SK-N-SH (cell line): ENCODE results near the gene SORL1. TPM values are rescaled to one million over a fixed set of nuclear protein-coding genes. Genes with fewer than 3 reads are reported as not detected.

ENCODE experiments used
- CTCF ChIA-PET: fragments of 300-600, 350-600 bp; formaldehyde crosslinking; extraction: SDS; loops from one replicate; lab custom pipeline; 2021; lab: Yijun Ruan, JAX
- POLR2A ChIA-PET: fragments of 350-600 bp; sonication (Branson Sonifier 250); formaldehyde crosslinking; extraction: SDS; loops from one replicate; lab custom pipeline; 2020; ENCODE audit warnings: antibody characterized with exemption, inconsistent platforms; lab: Yijun Ruan, JAX
- DNase-seq: peaks from one replicate; pipeline ENCODE4 v3.0.0; 2012
- H2AFZ ChIP-seq: fragments of 200-600 bp; sonication (generic); 2 replicates; pipeline ENCODE4 v1.8.1; 2016; ENCODE audit warnings: antibody characterized with exemption, mild to moderate bottlenecking, low read depth
- H3F3A ChIP-seq: fragments of 200-600 bp; sonication (generic); replicated peaks from 2 replicates; pipeline ENCODE3; 2016; ENCODE audit warnings: antibody characterized with exemption, mild to moderate bottlenecking; ENCODE audit not compliant: insufficient read depth
- H3K27ac ChIP-seq, 2 experiments: fragments of 200-500 bp in 1 of 2; fragments of 200-600 bp in 1 of 2; sonication (Bioruptor generic) in 1 of 2; sonication (generic), shearing (Covaris generic) in 1 of 2; 2 replicates each; pipeline versions ENCODE4 v1.5.1 to v1.6.1; 2014 to 2016; ENCODE audit warnings: low read depth in 2 of 2, inconsistent platforms in 1 of 2, low read length in 1 of 2, mild to moderate bottlenecking in 1 of 2, mixed read lengths in 1 of 2
- H3K27me3 ChIP-seq: fragments of 200-600 bp; sonication (generic), shearing (Covaris generic); 2 replicates; pipeline ENCODE4 v1.6.1; 2016; ENCODE audit warnings: mixed run types; ENCODE audit not compliant: insufficient read depth
- H3K36me3 ChIP-seq, 2 experiments: fragments of 200-500 bp in 1 of 2; fragments of 200-600 bp in 1 of 2; sonication (Bioruptor generic) in 1 of 2; sonication (generic) in 1 of 2; replicated peaks in 1 of 2; 2 replicates each; pipeline versions ENCODE3 to v1.5.1; 2014 to 2016; ENCODE audit warnings: low read length in 1 of 2, mild to moderate bottlenecking in 1 of 2; ENCODE audit not compliant: insufficient read depth in 2 of 2, control insufficient read depth in 1 of 2
- H3K4me1 ChIP-seq, 2 experiments: fragments of 200-500 bp in 1 of 2; fragments of 200-600 bp in 1 of 2; sonication (Bioruptor generic) in 1 of 2; sonication (generic), shearing (Covaris generic) in 1 of 2; 2 replicates each; pipeline versions ENCODE4 v1.5.1 to v1.6.1; 2014 to 2016; ENCODE audit warnings: low read depth in 1 of 2, low read length in 1 of 2, mixed run types in 1 of 2; ENCODE audit not compliant: insufficient read depth in 2 of 2, control insufficient read depth in 1 of 2
- H3K4me2 ChIP-seq: fragments of 200-600 bp; sonication (generic), shearing (Covaris generic); 2 replicates; pipeline ENCODE4 v1.6.1; 2017; ENCODE audit warnings: mixed run types
- H3K4me3 ChIP-seq, 2 experiments: fragments of 200-500 bp in 1 of 2; fragments of 200-600 bp in 1 of 2; sonication (Bioruptor generic) in 1 of 2; sonication (generic), shearing (Covaris generic) in 1 of 2; 2 replicates each; pipeline versions ENCODE4 v1.5.1 to v1.8.1; 2014 to 2016; ENCODE audit warnings: low read depth in 2 of 2, inconsistent platforms in 1 of 2, low read length in 1 of 2, mild to moderate bottlenecking in 1 of 2, mixed read lengths in 1 of 2, moderate library complexity in 1 of 2
- H3K79me2 ChIP-seq: fragments of 200-600 bp; sonication (generic); 2 replicates; pipeline ENCODE4 v1.8.1; 2017; ENCODE audit warnings: mild to moderate bottlenecking; ENCODE audit not compliant: insufficient read depth
- H3K9ac ChIP-seq: fragments of 200-600 bp; sonication (generic); 2 replicates; pipeline ENCODE4 v1.6.1; 2017; ENCODE audit warnings: mixed run types
- H3K9me2 ChIP-seq: fragments of 200-600 bp; sonication (generic); 2 replicates; pipeline ENCODE4 v1.6.1; 2017; ENCODE audit warnings: mixed run types
- H3K9me3 ChIP-seq: fragments of 200-600 bp; sonication (generic); 2 replicates; pipeline ENCODE4 v1.6.1; 2017; ENCODE audit warnings: mixed run types, mild to moderate bottlenecking, moderate library complexity
- H4K20me1 ChIP-seq: fragments of 200-600 bp; sonication (generic); 2 replicates; pipeline ENCODE4 v1.6.1; 2017; ENCODE audit warnings: mild to moderate bottlenecking, mixed run types; ENCODE audit not compliant: insufficient read depth
- CHD2 ChIP-seq: fragments of 150-350 bp; IDR thresholded peaks from 2 replicates; pipeline ENCODE4 v1.6.1; 2018; ENCODE audit warnings: low read length; ENCODE audit not compliant: partially characterized antibody
- CTCF ChIP-seq: fragments of 200-600 bp; sonication (generic); IDR thresholded peaks from 2 replicates; pipeline ENCODE4 v1.6.1; 2017; ENCODE audit warnings: antibody characterized with exemption, mild to moderate bottlenecking, moderate library complexity
- ELF1 ChIP-seq: IDR thresholded peaks from 2 replicates; pipeline ENCODE4 v1.4.0; 2012
- FOSL2 ChIP-seq: IDR thresholded peaks from 2 replicates; pipeline ENCODE4 v1.4.0; 2012; ENCODE audit warnings: low read depth, mild to moderate bottlenecking, moderate library complexity, borderline replicate concordance
- FOXM1 ChIP-seq: IDR thresholded peaks from 2 replicates; pipeline ENCODE4 v1.4.0; 2012; ENCODE audit warnings: low read depth, mild to moderate bottlenecking
- GABPA ChIP-seq: IDR thresholded peaks from 2 replicates; pipeline ENCODE4 v1.4.0; 2012; ENCODE audit warnings: low read depth, mild to moderate bottlenecking
- GATA2 ChIP-seq: sonication (generic); formaldehyde crosslinking; IDR thresholded peaks from 2 replicates; pipeline ENCODE4 v1.5.0; 2020; ENCODE audit warnings: mild to moderate bottlenecking, missing genetic modification reagents
- NRF1 ChIP-seq: IDR thresholded peaks from 2 replicates; pipeline ENCODE4 v1.6.1; 2012; ENCODE audit warnings: low read depth, mild to moderate bottlenecking, low read length
- REST ChIP-seq: IDR thresholded peaks from 2 replicates; pipeline ENCODE4 v1.6.1; 2012; ENCODE audit warnings: mild to moderate bottlenecking, low read depth, low read length, moderate library complexity
- RXRA ChIP-seq: IDR thresholded peaks from 2 replicates; pipeline ENCODE4 v1.4.0; 2012; ENCODE audit warnings: low read depth, mild to moderate bottlenecking, borderline replicate concordance
- SMC3 ChIP-seq: IDR thresholded peaks from 2 replicates; pipeline ENCODE4 v1.6.1; 2012; ENCODE audit warnings: low read depth, low read length, improper control_type of control experiment
- TCF12 ChIP-seq: IDR thresholded peaks from 2 replicates; pipeline ENCODE4 v1.4.0; 2012
- TEAD4 ChIP-seq: IDR thresholded peaks from 2 replicates; pipeline ENCODE4 v1.4.0; 2012; ENCODE audit warnings: mild to moderate bottlenecking, borderline replicate concordance; ENCODE audit not compliant: insufficient read depth
- USF2 ChIP-seq: fragments of 150-350 bp; IDR thresholded peaks from 2 replicates; pipeline ENCODE4 v1.6.1; 2017; ENCODE audit warnings: antibody characterized with exemption, low read length, low read depth, borderline replicate concordance
- WGBS: methylation state at CpG from one replicate; pipeline ENCODE4 v1.1.6; 2017; ENCODE audit warnings: low lambda C conversion rate; 5-methylcytosine and 5-hydroxymethylcytosine counted together
- polyA plus RNA-seq, 3 experiments: library from polyadenylated mRNA; depleted of rRNA; stranded (reverse); fragments of >200 nt; gene quantifications; 2 replicates each; pipeline ENCODE4 v1.2.3, GENCODE V29; 2012
- TF ChIP-seq, protein P1 (sequence below): IDR thresholded peaks from 2 replicates; pipeline ENCODE4 v1.4.0; 2012; ENCODE audit warnings: low read depth, borderline replicate concordance
- TF ChIP-seq, protein P2 (sequence below): IDR thresholded peaks from 2 replicates; pipeline ENCODE4 v1.4.0; 2012; ENCODE audit warnings: low read depth

Gene SORL1
- polyA plus RNA-seq, 1 of the 3 experiments (the other 2 are of a cell fraction): 7.1 TPM

GRCh38 chr11:121596195-121597155, 144.4 kb downstream of the SORL1 start:
- Histone ChIP-seq H2AFZ (no peak overlapping the region), H3K36me3 (no peaks in the 10 kb centered on the region), H3K4me1 (peaks cover 0 to 8% of the 10 kb centered on the region in 2 experiments; a peak in 1 of 4 replicates), H3K9ac (no peak overlapping the region), H3K27me3 (no peaks in the 10 kb centered on the region), H3K4me3 (no peak overlapping the region), H3K9me3 (no peaks in the 10 kb centered on the region), H3K4me2 (peak overlapping the region; percentile 26; the same call in 1 of the 2 replicates), H4K20me1 (no peaks in the 10 kb centered on the region), H3F3A (no peaks in the 10 kb centered on the region), H3K27ac (peak overlapping the region in 1 of 2 experiments; percentile 23; a peak in 1 of 4 replicates), H3K9me2 (no peaks in the 10 kb centered on the region), H3K79me2 (no peaks in the 10 kb centered on the region)
- ChIA-PET POLR2A (no interaction called here), CTCF (no interaction called here)
- DNase-seq: no peak
- TF ChIP-seq, protein P1, sequence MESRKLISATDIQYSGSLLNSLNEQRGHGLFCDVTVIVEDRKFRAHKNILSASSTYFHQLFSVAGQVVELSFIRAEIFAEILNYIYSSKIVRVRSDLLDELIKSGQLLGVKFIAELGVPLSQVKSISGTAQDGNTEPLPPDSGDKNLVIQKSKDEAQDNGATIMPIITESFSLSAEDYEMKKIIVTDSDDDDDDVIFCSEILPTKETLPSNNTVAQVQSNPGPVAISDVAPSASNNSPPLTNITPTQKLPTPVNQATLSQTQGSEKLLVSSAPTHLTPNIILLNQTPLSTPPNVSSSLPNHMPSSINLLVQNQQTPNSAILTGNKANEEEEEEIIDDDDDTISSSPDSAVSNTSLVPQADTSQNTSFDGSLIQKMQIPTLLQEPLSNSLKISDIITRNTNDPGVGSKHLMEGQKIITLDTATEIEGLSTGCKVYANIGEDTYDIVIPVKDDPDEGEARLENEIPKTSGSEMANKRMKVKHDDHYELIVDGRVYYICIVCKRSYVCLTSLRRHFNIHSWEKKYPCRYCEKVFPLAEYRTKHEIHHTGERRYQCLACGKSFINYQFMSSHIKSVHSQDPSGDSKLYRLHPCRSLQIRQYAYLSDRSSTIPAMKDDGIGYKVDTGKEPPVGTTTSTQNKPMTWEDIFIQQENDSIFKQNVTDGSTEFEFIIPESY: no peak
- TF ChIP-seq GABPA (no peak), ELF1 (no peak), RXRA (no peak), GATA2 (CRISPR knock-in tag) (no peak), FOSL2 (no peak), USF2 (no peak), TCF12 (no peak), SMC3 (no peak)
- whole genome bisulfite sequencing: 82% methylated on average over 10 of the region's 19 CpGs

GRCh38 chr11:121603316-121603715, 151.2 kb downstream of the SORL1 start:
- ChIA-PET CTCF (interaction anchor here (0.7 to 2.1 kb wide), 2 partner anchors 12 to 151 kb away, joined by 4 to 6 read pairs; partner anchors contain the start of genes SORL1 and SORL1-AS1), POLR2A (no interaction called here)
- Histone ChIP-seq H3K27ac (no peak overlapping the region), H3K9me2 (no peaks in the 10 kb centered on the region), H3K4me3 (no peak overlapping the region), H3K79me2 (no peaks in the 10 kb centered on the region), H4K20me1 (no peaks in the 10 kb centered on the region), H2AFZ (no peak overlapping the region), H3K9ac (no peak overlapping the region), H3K27me3 (no peaks in the 10 kb centered on the region), H3F3A (no peaks in the 10 kb centered on the region), H3K4me1 (no peaks in the 10 kb centered on the region), H3K9me3 (no peaks in the 10 kb centered on the region), H3K4me2 (no peak overlapping the region), H3K36me3 (peaks cover 0 to 10% of the 10 kb centered on the region in 2 experiments)
- WGBS: 66% methylated on average over 2 of the region's 2 CpGs
- no peak for DNase-seq
- TF ChIP-seq CHD2: no peak
- TF ChIP-seq CTCF: no peak
- no peak for TF ChIP-seq FOXM1
- TF ChIP-seq TEAD4: no peak
- TF ChIP-seq TCF12: no peak
- TF ChIP-seq NRF1: no peak
- TF ChIP-seq, protein P2, sequence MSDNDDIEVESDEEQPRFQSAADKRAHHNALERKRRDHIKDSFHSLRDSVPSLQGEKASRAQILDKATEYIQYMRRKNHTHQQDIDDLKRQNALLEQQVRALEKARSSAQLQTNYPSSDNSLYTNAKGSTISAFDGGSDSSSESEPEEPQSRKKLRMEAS: no peak
- no peak for TF ChIP-seq REST
